ENCODE results near the gene SCPEP1. TPM values are rescaled to one million over a fixed set of nuclear protein-coding genes. Genes with fewer than 3 reads are reported as not detected.
A peak's percentile ranks its signal among the peaks of the same experiment; 100 is the strongest.
"Not testable (repeated sequence)": the region's sequence is repeated elsewhere in the genome, so short reads cannot be mapped to it uniquely, and the experiment has no call there.

SCPEP1 gene
- total and polyA plus RNA-seq, 4 donors = 34.8 to 49.5 (median 44.0) TPM

- Histone ChIP-seq H3K4me3 (ENCODE audit: low read depth, low read length) (peak within 1 kb of the TSS; percentile 85), H3K27ac (ENCODE audit: low read depth, low read length) (peak within 1 kb of the TSS; percentile 90), H3K27me3 (ENCODE audit: control insufficient read depth, insufficient read depth, low read length) (no peaks in the 10 kb centered on the region), H3K9me3 (ENCODE audit: control insufficient read depth, insufficient read depth, low read length) (no peaks in the 10 kb centered on the region), H3K4me1 (ENCODE audit: control insufficient read depth, insufficient read depth, low read length) (peaks cover 13% of the 10 kb centered on the region), H3K36me3 (ENCODE audit: control insufficient read depth, insufficient read depth, low read length) (peaks cover 7% of the 10 kb centered on the region)
- whole genome bisulfite sequencing (ENCODE audit: insufficient coverage) = under 1% methylated on average over 46 of the region's 59 CpGs
- peak; percentile 83 to 98 (median 92) for DNase-seq (ENCODE audit: low read depth in 4 of 6, low spot score in 6 of 6)
Observed at GRCh38 chr17:56960596-56961538, 17.1 kb upstream of the SCPEP1 start, which contains the start of gene COIL. Gene COIL, minus strand, starts transcription at chr17:56961050. Its CDS starts 31 bp downstream, at chr17:56961019.

- not testable (repeated sequence) for H3K27me3 ChIP-seq (ENCODE audit: control insufficient read depth, insufficient read depth, low read length); H3K36me3 ChIP-seq (ENCODE audit: control insufficient read depth, insufficient read depth, low read length); H3K4me3 ChIP-seq (ENCODE audit: low read depth, low read length); H3K27ac ChIP-seq (ENCODE audit: low read depth, low read length); H3K9me3 ChIP-seq (ENCODE audit: control insufficient read depth, insufficient read depth, low read length); H3K4me1 ChIP-seq (ENCODE audit: control insufficient read depth, insufficient read depth, low read length); DNase-seq (ENCODE audit: low read depth in 4 of 6, low spot score in 6 of 6)
- WGBS (ENCODE audit: insufficient coverage) = 95% methylated on average over 5 of the region's 9 CpGs
Observed at GRCh38 chr17:56965241-56965640, 12.7 kb upstream of the SCPEP1 start.

- H3K4me1 ChIP-seq (ENCODE audit: control insufficient read depth, insufficient read depth, low read length); H3K27me3 ChIP-seq (ENCODE audit: control insufficient read depth, insufficient read depth, low read length); DNase-seq (ENCODE audit: low read depth in 4 of 6, low spot score in 6 of 6); H3K36me3 ChIP-seq (ENCODE audit: control insufficient read depth, insufficient read depth, low read length); H3K9me3 ChIP-seq (ENCODE audit: control insufficient read depth, insufficient read depth, low read length); H3K4me3 ChIP-seq (ENCODE audit: low read depth, low read length); H3K27ac ChIP-seq (ENCODE audit: low read depth, low read length): not testable (repeated sequence)
- WGBS (ENCODE audit: insufficient coverage) = 93% methylated on average over 6 of the region's 6 CpGs
Observed at GRCh38 chr17:56965681-56966080, 12.2 kb upstream of the SCPEP1 start.

GRCh38 chr17:56966338-56966737, 11.6 kb upstream of the SCPEP1 start:
- no peak overlapping the region for H3K4me3 ChIP-seq (ENCODE audit: low read depth, low read length)
- DNase-seq (ENCODE audit: low read depth in 4 of 6, low spot score in 6 of 6) = peak in 1 of 6 donors; percentile 67
- no peaks in the 10 kb centered on the region for H3K4me1 ChIP-seq (ENCODE audit: control insufficient read depth, insufficient read depth, low read length)
- H3K27me3 ChIP-seq (ENCODE audit: control insufficient read depth, insufficient read depth, low read length) = no peaks in the 10 kb centered on the region
- H3K36me3 ChIP-seq (ENCODE audit: control insufficient read depth, insufficient read depth, low read length) = no peaks in the 10 kb centered on the region
- no peaks in the 10 kb centered on the region for H3K9me3 ChIP-seq (ENCODE audit: control insufficient read depth, insufficient read depth, low read length)
- 68% methylated on average over 3 of the region's 5 CpGs for WGBS (ENCODE audit: insufficient coverage)
- H3K27ac ChIP-seq (ENCODE audit: low read depth, low read length) = no peak overlapping the region

GRCh38 chr17:56970974-56971373, 7.0 kb upstream of the SCPEP1 start:
- no peak overlapping the region for H3K27ac ChIP-seq (ENCODE audit: low read depth, low read length)
- DNase-seq (ENCODE audit: low read depth in 4 of 6, low spot score in 6 of 6) = no peak
- no peaks in the 10 kb centered on the region for H3K27me3 ChIP-seq (ENCODE audit: control insufficient read depth, insufficient read depth, low read length)
- H3K4me3 ChIP-seq (ENCODE audit: low read depth, low read length) = no peak overlapping the region
- H3K4me1 ChIP-seq (ENCODE audit: control insufficient read depth, insufficient read depth, low read length) = no peaks in the 10 kb centered on the region
- no peaks in the 10 kb centered on the region for H3K36me3 ChIP-seq (ENCODE audit: control insufficient read depth, insufficient read depth, low read length)
- WGBS (ENCODE audit: insufficient coverage) = no CpG with 5 or more reads among the region's 1 CpG
- H3K9me3 ChIP-seq (ENCODE audit: control insufficient read depth, insufficient read depth, low read length) = no peaks in the 10 kb centered on the region

- WGBS (ENCODE audit: insufficient coverage) = 100% methylated on average over 1 of the region's 7 CpGs
- H3K36me3 ChIP-seq (ENCODE audit: control insufficient read depth, insufficient read depth, low read length) = no peaks in the 10 kb centered on the region
- H3K4me1 ChIP-seq (ENCODE audit: control insufficient read depth, insufficient read depth, low read length) = no peaks in the 10 kb centered on the region
- no peak overlapping the region for H3K27ac ChIP-seq (ENCODE audit: low read depth, low read length)
- no peak overlapping the region for H3K4me3 ChIP-seq (ENCODE audit: low read depth, low read length)
- no peaks in the 10 kb centered on the region for H3K9me3 ChIP-seq (ENCODE audit: control insufficient read depth, insufficient read depth, low read length)
- no peak for DNase-seq (ENCODE audit: low read depth in 4 of 6, low spot score in 6 of 6)
- H3K27me3 ChIP-seq (ENCODE audit: control insufficient read depth, insufficient read depth, low read length) = no peaks in the 10 kb centered on the region
Observed at GRCh38 chr17:56972111-56972730, 5.7 kb upstream of the SCPEP1 start.

- Histone ChIP-seq H3K9me3 (ENCODE audit: control insufficient read depth, insufficient read depth, low read length) (no peaks in the 10 kb centered on the region), H3K27me3 (ENCODE audit: control insufficient read depth, insufficient read depth, low read length) (no peaks in the 10 kb centered on the region), H3K36me3 (ENCODE audit: control insufficient read depth, insufficient read depth, low read length) (no peaks in the 10 kb centered on the region), H3K4me3 (ENCODE audit: low read depth, low read length) (no peak overlapping the region), H3K4me1 (ENCODE audit: control insufficient read depth, insufficient read depth, low read length) (no peaks in the 10 kb centered on the region), H3K27ac (ENCODE audit: low read depth, low read length) (no peak overlapping the region)
- DNase-seq (ENCODE audit: low read depth in 4 of 6, low spot score in 6 of 6) = no peak
- WGBS (ENCODE audit: insufficient coverage) = 86% methylated on average over 5 of the region's 7 CpGs
Observed at GRCh38 chr17:56973520-56973919, 4.4 kb upstream of the SCPEP1 start.

GRCh38 chr17:56974055-56974454, 3.9 kb upstream of the SCPEP1 start:
- no peaks in the 10 kb centered on the region for H3K36me3 ChIP-seq (ENCODE audit: control insufficient read depth, insufficient read depth, low read length)
- H3K27ac ChIP-seq (ENCODE audit: low read depth, low read length) = no peak overlapping the region
- no peak for DNase-seq (ENCODE audit: low read depth in 4 of 6, low spot score in 6 of 6)
- WGBS (ENCODE audit: insufficient coverage) = 100% methylated on average over 1 of the region's 2 CpGs
- no peaks in the 10 kb centered on the region for H3K9me3 ChIP-seq (ENCODE audit: control insufficient read depth, insufficient read depth, low read length)
- no peaks in the 10 kb centered on the region for H3K4me1 ChIP-seq (ENCODE audit: control insufficient read depth, insufficient read depth, low read length)
- no peak overlapping the region for H3K4me3 ChIP-seq (ENCODE audit: low read depth, low read length)
- no peaks in the 10 kb centered on the region for H3K27me3 ChIP-seq (ENCODE audit: control insufficient read depth, insufficient read depth, low read length)

- H3K4me3 ChIP-seq (ENCODE audit: low read depth, low read length) = no peak overlapping the region
- H3K4me1 ChIP-seq (ENCODE audit: control insufficient read depth, insufficient read depth, low read length) = no peaks in the 10 kb centered on the region
- H3K9me3 ChIP-seq (ENCODE audit: control insufficient read depth, insufficient read depth, low read length) = no peaks in the 10 kb centered on the region
- no peaks in the 10 kb centered on the region for H3K36me3 ChIP-seq (ENCODE audit: control insufficient read depth, insufficient read depth, low read length)
- H3K27ac ChIP-seq (ENCODE audit: low read depth, low read length) = no peak overlapping the region
- 0% methylated on average over 1 of the region's 2 CpGs for WGBS (ENCODE audit: insufficient coverage)
- DNase-seq (ENCODE audit: low read depth in 4 of 6, low spot score in 6 of 6) = peak in 2 of 6 donors; percentile 24 to 47
- H3K27me3 ChIP-seq (ENCODE audit: control insufficient read depth, insufficient read depth, low read length) = no peaks in the 10 kb centered on the region
Observed at GRCh38 chr17:56975656-56976055, 2.3 kb upstream of the SCPEP1 start.
